B cell (primary cell): Measurements from ENCODE around the gene RTP4.

Source experiments
- EZH2 ChIP-seq: IDR thresholded peaks from 2 replicates; pipeline ENCODE4 v1.6.1; 2012; ENCODE audit warnings: borderline replicate concordance, low read depth, mild to moderate bottlenecking, moderate library complexity, low read length; ENCODE audit not compliant: insufficient read depth, poor library complexity, severe bottlenecking
- TF ChIP-seq, protein P1 (sequence below): fragments of 200-600 bp; IDR thresholded peaks from one replicate; pipeline ENCODE4 v1.8.0; 2022; ENCODE audit warnings: antibody characterized with exemption, mild to moderate bottlenecking

DNA sequence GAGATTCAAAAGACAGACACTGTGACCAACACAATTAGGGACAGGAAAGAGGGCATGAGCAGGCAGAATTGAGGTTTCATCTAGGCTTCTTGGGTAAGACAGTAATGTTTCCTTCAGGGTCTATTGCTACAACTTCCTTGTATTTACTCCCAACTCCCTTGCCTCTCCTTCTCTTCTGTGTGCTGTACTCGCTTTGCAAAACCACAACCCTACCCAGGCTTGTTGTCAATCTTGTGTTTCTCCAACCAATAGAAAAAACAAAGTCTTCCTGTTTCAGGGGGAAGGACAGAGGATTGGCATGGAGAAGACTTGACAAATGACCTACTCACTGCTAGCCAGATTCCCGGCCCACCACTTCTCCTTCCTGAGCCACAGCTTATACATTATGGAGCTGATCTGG lies 40.3 kb upstream of the RTP4 start:
- TF ChIP-seq, protein P1, sequence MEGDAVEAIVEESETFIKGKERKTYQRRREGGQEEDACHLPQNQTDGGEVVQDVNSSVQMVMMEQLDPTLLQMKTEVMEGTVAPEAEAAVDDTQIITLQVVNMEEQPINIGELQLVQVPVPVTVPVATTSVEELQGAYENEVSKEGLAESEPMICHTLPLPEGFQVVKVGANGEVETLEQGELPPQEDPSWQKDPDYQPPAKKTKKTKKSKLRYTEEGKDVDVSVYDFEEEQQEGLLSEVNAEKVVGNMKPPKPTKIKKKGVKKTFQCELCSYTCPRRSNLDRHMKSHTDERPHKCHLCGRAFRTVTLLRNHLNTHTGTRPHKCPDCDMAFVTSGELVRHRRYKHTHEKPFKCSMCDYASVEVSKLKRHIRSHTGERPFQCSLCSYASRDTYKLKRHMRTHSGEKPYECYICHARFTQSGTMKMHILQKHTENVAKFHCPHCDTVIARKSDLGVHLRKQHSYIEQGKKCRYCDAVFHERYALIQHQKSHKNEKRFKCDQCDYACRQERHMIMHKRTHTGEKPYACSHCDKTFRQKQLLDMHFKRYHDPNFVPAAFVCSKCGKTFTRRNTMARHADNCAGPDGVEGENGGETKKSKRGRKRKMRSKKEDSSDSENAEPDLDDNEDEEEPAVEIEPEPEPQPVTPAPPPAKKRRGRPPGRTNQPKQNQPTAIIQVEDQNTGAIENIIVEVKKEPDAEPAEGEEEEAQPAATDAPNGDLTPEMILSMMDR: no peak
- TF ChIP-seq EZH2: no peak
